Activated CD8-positive, alpha-beta memory T cell treated with anti-CD3 and anti-CD28 coated beads, Interleukin-2, amount 50 U/mL, for 4 hours (primary cell): Measurements from ENCODE around the gene KIAA0825.

Experiments used
- DNase-seq: peaks from one replicate; pipeline ENCODE4 v3.0.0-alpha.2; 2020

The KIAA0825 gene

DNA sequence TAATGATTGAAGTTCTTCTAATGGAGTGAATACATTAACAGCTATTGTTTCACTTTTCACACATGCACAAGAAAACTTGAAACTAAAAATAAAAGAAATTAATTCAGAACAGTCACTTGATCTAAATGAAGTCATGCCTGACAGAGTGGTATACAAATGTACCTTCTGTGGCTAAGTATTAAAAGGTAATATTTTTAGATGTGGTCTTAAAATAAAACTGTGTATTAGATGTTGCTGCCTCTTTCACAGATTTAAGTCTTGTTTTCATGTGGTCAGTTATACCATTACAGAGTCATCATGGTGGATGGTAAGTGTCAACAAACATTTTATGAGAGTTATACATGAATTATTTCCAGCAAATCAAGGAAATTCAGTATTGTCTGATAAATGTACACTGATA is 47.0 kb downstream of the KIAA0825 start:
- DNase-seq, result no peak

DNA sequence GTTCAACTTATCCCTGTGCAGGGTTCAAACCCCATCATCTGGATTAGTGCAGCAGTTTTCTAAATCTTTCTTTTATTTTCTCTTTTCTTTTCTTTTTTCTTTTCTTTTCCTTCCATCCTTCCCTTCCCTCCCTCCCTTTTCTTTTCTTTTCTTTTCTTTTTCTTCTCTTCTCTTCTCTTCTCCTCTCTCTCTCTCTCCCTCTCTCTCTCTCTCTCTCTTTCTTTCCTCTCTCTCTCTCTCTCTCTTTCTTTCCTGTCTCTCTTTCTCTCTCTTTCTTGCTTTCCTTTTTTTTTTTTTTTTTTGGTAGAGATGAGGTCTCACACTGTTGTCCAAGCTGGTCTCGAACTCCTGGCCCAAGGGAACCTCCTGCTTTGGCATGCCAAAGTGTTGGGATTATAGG is 53.6 kb downstream of the KIAA0825 start:
- DNase-seq, result no peak

GRCh38 chr5:94562327-94562971 is 56.0 kb downstream of the KIAA0825 start:
- DNase-seq, result no peak

DNA sequence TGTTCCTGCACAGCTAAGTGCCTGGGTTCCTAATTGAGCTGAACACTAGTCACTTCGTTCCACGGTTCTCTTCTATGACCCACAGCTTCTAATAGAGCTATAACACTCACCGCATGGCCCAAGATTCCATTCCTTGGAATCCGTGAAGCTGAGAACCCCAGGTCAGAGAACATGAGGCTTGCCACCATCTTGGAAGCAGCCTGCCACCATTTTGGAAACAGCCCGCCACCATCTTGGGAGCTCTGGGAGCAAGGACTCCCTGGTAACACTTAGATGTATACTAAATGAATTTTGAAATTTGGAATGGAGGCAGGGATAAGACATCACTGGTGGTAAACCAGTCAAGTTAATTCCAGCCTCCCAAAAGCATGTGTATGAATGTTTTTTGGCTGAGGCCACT is 60.4 kb downstream of the KIAA0825 start:
- no peak for DNase-seq

DNA sequence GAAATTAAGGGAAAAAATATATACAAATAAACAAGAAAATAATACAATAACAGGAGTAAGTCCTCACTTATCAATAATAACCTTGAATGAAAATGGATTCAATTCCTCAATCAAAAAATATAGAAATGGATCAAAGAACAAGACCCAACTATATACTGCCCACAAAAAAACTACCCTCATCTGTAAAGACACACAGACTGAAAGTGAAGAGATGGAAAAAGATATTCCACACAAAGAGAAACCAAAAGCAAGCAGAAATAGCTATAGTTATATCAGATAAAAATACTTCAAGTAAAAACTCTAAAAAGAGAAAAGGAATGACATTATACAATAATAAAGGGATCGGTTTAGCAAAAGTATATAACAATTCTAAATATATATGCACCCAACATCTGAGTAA is 66.5 kb downstream of the KIAA0825 start:
- DNase-seq, result no peak

- DNase-seq, result no peak
These were observed 72.4 kb downstream of the KIAA0825 start for GRCh38 chr5:94545870-94546625.

DNA sequence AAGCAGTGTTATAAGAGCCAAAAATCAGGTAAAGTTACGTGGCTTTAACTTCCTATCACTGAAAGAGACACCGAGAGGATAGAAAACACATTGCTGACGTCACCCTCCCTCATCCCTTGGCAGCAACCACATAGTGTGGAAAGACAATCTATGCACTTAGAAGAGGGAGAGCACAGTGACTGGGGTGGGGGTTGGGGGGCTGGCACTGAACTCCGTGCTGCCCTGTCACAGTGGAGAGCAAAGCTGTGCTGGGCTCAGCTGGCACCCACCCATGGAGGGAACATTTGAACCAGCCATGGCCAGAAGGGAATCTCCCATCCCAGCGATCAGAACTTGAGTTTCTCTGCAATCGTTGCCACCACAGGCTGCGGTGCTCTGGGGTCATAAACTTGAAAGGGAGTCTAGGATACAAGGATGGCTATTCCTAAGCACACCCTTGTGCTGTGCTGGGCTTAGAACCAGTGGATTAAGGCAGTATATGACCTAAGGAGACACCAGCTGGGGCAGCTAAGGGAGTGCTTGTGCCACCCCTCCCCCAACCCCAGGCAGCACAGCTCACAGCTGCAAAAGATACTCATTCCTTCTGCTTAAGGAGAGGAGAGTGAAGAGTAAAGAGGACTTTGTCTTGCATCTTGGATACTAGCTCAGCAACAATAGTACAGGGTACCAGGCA is 73.4 kb downstream of the KIAA0825 start:
- no peak for DNase-seq

DNA sequence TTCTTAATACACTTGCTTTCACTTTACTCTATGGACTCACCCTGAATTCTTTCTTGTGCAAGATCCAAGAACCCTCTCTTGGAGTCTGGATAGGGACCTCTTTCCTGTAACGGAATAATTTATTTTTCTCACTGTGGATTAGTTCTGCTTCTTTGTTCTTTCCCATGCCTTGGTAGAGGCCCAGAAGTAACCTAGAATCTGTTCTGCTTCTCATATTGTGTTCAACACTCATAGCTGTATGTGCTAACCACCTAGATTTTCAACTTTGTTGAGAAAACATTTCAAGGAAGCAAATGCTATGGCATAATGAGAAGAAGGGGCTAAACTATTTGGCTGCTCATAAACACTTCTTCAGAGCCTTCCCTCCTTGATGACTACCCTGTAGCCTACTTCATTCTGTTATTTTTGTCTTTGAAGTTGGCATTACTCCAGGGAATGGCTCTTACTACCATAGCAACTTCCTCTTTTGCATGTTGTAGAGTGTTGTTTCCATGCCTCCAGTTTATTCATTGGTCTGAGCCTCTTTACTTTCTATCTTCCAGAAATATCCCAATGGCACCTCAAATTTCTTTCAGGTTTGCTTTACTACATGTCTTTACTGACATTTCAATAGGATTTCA is 74.3 kb downstream of the KIAA0825 start:
- no peak for DNase-seq

GRCh38 chr5:94540856-94541494 is 77.4 kb downstream of the KIAA0825 start:
- no peak for DNase-seq

DNA sequence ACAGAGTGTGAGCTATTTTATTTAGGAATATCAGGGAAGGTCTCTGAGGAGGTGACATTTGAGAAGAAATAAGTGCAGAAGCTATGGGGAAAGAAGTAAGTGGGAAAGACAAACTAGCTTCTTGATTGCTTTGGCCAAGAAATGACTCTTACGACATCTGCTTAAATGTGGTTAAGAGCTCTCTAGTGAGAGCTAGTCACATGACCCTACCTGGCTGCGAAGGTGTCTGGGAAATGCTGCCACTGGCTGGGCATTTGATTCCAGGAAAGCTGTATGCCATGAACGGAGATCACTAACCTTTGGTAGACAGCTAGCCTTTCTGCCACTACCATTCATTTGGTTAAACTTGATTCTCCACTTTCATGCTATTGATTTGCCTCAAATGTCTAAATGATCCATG is 80.1 kb downstream of the KIAA0825 start:
- DNase-seq, result no peak

- no peak for DNase-seq
These were observed 91.7 kb downstream of the KIAA0825 start for GRCh38 chr5:94526706-94527105.

- no peak for DNase-seq
These were observed 93.3 kb downstream of the KIAA0825 start for GRCh38 chr5:94524841-94525697.

DNA sequence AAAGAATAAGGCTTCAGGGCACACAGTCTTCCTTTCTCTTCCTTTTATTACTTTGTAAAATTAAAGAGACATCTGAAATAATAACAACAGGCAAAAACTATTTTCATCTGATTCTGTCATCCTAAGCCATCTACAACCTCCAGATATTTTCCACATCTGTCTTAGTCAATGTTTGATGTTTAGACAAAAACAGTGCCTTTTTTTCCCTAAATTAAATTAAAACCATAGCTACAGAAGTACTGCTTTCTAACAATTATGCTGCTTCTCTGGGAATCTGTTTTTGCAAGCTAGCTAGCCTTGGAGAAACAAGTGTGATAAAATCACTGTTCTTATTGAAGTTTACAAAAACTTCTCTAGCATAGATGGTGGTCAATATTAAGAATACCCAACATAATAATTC is 95.4 kb downstream of the KIAA0825 start:
- no peak for DNase-seq

- no peak for DNase-seq
These were observed 96.3 kb downstream of the KIAA0825 start for GRCh38 chr5:94522117-94522516.

GRCh38 chr5:94517490-94518488 is 100.6 kb downstream of the KIAA0825 start:
- no peak for DNase-seq

DNA sequence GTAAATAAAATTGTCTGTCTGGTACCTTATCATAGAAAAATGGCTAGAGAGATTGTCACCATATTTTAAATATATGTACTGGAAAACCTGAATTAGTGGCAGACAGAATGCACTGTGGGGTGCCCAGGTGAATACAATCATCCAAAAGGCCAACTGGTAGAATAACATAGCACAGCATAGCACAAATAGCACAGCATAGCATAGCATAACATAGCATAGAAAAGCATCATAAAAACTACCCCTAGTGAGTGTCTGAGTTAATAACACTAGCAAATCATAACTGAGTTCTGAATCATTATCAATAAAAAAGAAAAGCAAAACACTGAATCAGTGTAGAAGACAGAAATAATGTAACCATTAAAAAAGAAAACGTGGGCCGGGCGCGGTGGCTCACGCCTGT is 102.3 kb downstream of the KIAA0825 start:
- no peak for DNase-seq

DNA sequence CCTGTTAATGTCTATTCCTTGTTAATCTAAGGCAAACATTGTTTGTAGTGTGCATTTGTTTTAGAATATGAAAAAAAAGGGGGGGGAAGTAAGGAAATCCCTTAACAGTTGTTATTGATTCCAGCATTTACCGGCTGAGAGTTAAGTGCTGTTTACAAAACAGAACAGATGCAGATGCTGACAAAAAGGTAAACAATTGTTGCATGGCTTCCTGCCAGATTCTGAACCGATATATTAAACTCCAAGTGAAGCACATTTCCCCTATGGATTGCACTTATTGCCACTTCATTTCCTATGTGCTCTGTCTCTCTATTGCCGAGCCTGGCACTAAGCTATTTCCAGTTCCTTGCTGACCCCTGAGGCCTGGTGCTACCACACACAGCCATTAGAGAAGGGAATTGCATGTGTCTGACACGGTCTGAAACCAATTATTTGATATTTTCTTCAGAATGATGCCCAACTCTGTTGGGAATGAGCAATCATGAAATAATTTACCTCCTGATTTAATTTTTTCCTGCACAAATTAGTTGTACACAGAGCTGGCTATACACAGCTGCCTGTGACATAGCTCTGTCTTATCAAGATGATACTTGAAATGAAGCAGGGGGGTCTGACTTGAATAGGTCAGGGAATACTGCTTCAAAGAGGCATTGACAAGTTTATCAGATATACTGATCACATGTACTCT is 109.8 kb downstream of the KIAA0825 start:
- DNase-seq, result no peak

DNA sequence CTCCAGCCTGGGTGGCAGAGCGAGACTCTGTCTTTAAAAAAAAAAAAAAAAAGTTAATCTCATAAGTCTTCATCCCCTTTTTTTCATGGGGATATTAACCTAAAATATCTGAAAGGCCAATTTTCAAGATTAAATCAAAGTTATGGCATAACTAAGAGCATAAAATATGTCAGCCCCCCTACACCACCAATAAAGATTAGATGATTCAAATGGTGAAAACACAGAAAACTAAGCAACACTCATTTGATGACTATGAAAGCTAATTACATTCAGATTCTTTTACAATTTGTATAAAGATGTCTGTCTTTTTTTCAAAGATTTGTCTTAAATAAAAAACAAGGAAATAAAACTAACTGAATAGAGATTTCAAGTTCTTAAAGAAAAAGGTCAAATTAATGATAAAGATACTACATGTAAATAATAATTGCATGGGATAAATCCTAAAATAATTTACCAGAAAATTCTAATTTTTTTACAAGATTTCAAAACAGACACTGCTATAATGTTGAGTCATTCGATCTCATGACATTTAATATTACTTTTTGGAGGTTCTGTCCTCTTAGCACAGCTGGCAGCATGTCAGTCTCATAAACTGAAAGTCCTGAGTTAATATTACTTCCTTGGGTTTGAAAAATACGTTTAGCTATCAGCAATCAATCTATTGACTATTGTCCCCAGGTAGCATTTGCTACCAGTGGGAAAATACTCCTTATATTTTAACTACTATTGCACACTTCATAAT is 112.9 kb downstream of the KIAA0825 start:
- DNase-seq, result no peak

DNA sequence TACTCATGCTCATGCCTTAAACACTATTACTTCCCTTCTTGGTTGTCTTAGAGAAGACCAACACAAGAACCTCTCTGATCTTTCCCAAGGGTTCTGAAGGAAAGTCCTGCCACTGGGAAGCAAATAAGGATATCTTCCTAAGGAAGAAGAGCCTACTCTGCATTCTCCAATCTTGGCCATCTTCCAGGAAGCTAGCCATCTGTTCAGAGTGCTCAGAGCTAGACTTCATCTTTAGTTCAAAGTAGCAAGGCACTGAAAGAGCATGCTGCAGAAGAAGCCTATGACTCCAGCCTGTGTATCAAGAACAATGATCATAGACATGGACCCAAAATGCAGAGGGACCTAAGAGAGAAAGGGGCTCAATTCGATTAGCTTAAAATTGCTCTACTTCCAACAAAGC is 114.7 kb downstream of the KIAA0825 start:
- no peak for DNase-seq

DNA sequence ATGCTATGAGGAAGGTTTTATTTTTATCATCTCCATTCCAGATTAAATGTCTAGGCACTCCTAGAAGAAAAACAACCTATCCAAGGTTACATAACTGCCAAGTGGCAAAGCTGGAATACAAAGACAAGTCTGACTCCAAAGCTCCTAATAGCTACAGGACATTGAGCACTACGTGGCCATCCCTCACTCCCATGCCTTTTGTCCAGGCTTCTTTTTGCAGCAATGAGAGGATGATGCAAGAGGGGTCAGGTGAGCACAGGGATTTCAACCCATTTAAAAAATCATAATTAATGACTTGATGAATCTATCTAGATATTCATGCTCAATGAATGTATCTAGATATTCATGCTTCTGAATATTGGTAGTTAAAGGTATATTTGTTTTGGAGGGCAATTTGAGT is 117.0 kb downstream of the KIAA0825 start:
- DNase-seq, result no peak
